ENCODE data around the gene C3orf18.

DNA sequence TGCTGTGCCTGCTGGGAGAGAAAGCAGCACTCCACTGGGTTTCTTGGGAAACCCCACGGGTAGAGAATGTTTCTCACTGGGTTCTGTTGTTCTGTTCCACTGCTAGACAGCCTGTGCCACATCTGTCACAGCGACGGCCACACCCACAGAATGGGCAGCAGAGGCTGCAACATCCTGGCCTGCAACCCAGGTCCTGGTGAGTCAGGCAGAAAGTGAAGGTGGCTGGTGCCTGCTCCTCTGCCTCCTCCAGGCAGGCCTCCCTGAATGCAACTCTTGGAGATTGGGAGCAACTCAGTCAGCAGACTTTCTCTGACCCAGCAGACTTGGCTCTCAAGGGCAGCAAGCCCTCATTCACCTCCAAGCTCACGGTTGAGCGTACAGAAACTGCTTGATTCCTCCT is 13.0 kb downstream of the C3orf18 start:
- TF ChIP-seq CTCF (optimal IDR thresholded peaks at IDR 0.05 in 1 of 3, IDR thresholded peaks at IDR 0.05 in 1 of 3, conservative IDR thresholded peaks at IDR 0.05 in 1 of 3; ENCODE audit: extremely low read depth in 1 of 3, insufficient read depth in 2 of 3, low read length in 3 of 3) = no peak
- TF ChIP-seq EZH2 (IDR thresholded peaks at IDR 0.05; ENCODE audit: low read length) = no peak

Measured in keratinocyte (primary cell).